HepG2 (cell line): ENCODE data around the gene AAMP. TPM values are rescaled to one million over a fixed set of nuclear protein-coding genes. Genes with fewer than 3 reads are reported as not detected.
A peak's percentile ranks its signal among the peaks of the same experiment; 100 is the strongest.

Experiments used
- ATAC-seq: fragments of 200-7000 bp; cut with Tn5 transposase; 3 replicates; pipeline ENCODE4 v1.9.1; 2020; ENCODE audit warnings: mild to moderate bottlenecking, moderate library complexity
- Bru-seq: library from RNA; stranded (reverse); fragments of 400-500 nt; gene quantifications from one replicate; lab custom pipeline; 2021; lab: Mats Ljungman, UMichigan
- BruChase-seq, 2 experiments: library from RNA; stranded (reverse); fragments of 400-500 nt; gene quantifications; one replicate each; lab custom pipeline; 2021; lab: Mats Ljungman, UMichigan
- BruUV-seq: library from RNA; stranded (reverse); fragments of 400-500 nt; replicated peaks from 2 replicates; lab custom pipeline; 2021; lab: Mats Ljungman, UMichigan
- CTCF ChIA-PET: fragments of 300-600 bp; formaldehyde crosslinking; extraction: SDS; loops from one replicate; lab custom pipeline; 2021; ENCODE audit warnings: low total read pairs, inconsistent platforms, low intra/inter-chr PET ratio; lab: Yijun Ruan, JAX
- POLR2A ChIA-PET: fragments of 350-600 bp; sonication (Branson Sonifier 250); formaldehyde crosslinking; loops from one replicate; lab custom pipeline; 2020; ENCODE audit warnings: antibody characterized with exemption, inconsistent platforms; lab: Yijun Ruan, JAX
- DNase-seq: peaks from one replicate; pipeline ENCODE4 v3.0.0-alpha.2; 2015; ENCODE audit warnings: low spot score
- FAIRE-seq: peaks from 3 replicates; lab custom pipeline; 2011; peaks lifted over from hg19 to GRCh38; lab: Jason Lieb, UNC
- H2AFZ ChIP-seq: one replicate; pipeline ENCODE4 v1.6.1; 2011; ENCODE audit warnings: low read length, inconsistent platforms
- H3K27ac ChIP-seq: fragments of 300-600 bp; 3 replicates; pipeline ENCODE4 v1.8.0; 2011; ENCODE audit warnings: mixed run types, mild to moderate bottlenecking, mixed read lengths, low read length, inconsistent platforms; ENCODE audit not compliant: insufficient read depth; ENCODE audit errors: extremely low read length
- H3K27me3 ChIP-seq, 2 experiments: fragments of 200-600 bp in 1 of 2; 2 replicates in 1 of 2; 3 replicates in 1 of 2; pipeline versions ENCODE4 v1.6.0 to v1.8.0; 2011; ENCODE audit warnings: low read length in 2 of 2, mild to moderate bottlenecking in 2 of 2, moderate library complexity in 2 of 2, inconsistent platforms in 1 of 2; ENCODE audit not compliant: insufficient read depth in 2 of 2, control insufficient read depth in 1 of 2
- H3K36me3 ChIP-seq, 2 experiments: fragments of 200-600 bp in 1 of 2; replicated peaks in 1 of 2; 2 replicates in 1 of 2; 3 replicates in 1 of 2; pipeline versions ENCODE4 v1.5.1 to v1.8.0; 2011; ENCODE audit warnings: low read length in 2 of 2, inconsistent platforms in 1 of 2; ENCODE audit not compliant: insufficient read depth in 2 of 2, control insufficient read depth in 1 of 2
- H3K4me1 ChIP-seq: 2 replicates; pipeline ENCODE4 v1.5.1; 2012; ENCODE audit warnings: low read length, inconsistent platforms; ENCODE audit not compliant: insufficient read depth
- H3K4me2 ChIP-seq: 2 replicates; pipeline ENCODE4 v1.6.0; 2011; ENCODE audit warnings: low read depth, low read length, inconsistent platforms
- H3K4me3 ChIP-seq, 3 experiments: fragments of 200-600 bp in 1 of 3; sonication (generic), shearing (Covaris generic) in 1 of 3; replicated peaks in 1 of 3; 2 replicates each; pipeline ENCODE4 v1.5.1; 2011 to 2016; ENCODE audit warnings: low read length in 3 of 3, inconsistent platforms in 2 of 3, low read depth in 2 of 3, mild to moderate bottlenecking in 2 of 3, control low read depth in 1 of 3, mixed read lengths in 1 of 3; ENCODE audit not compliant: insufficient read depth in 1 of 3
- H3K79me2 ChIP-seq: one replicate; pipeline ENCODE4 v1.6.1; 2011; ENCODE audit warnings: low read length, inconsistent platforms; ENCODE audit not compliant: insufficient read depth
- H3K9ac ChIP-seq: 2 replicates; pipeline ENCODE4 v1.6.0; 2011; ENCODE audit warnings: mild to moderate bottlenecking, low read depth, low read length, inconsistent platforms; ENCODE audit not compliant: insufficient read depth
- H3K9me3 ChIP-seq: 2 replicates; pipeline ENCODE4 v1.5.1; 2012; ENCODE audit warnings: mild to moderate bottlenecking, low read length
- H4K20me1 ChIP-seq: 2 replicates; pipeline ENCODE4 v1.6.0; 2011; ENCODE audit warnings: inconsistent platforms, mild to moderate bottlenecking, low read length, moderate library complexity; ENCODE audit not compliant: insufficient read depth
- ISX ChIP-seq: sonication (generic); formaldehyde crosslinking; conservative IDR thresholded peaks from 2 replicates; pipeline ENCODE4 v1.5.0; 2020; ENCODE audit warnings: missing genetic modification reagents
- REXO4 ChIP-seq: sonication (generic); formaldehyde crosslinking; IDR thresholded peaks from 2 replicates; pipeline ENCODE4 v1.8.0; 2022; ENCODE audit warnings: missing genetic modification reagents, mild to moderate bottlenecking, borderline replicate concordance
- SIX4 ChIP-seq: sonication (generic); formaldehyde crosslinking; IDR thresholded peaks from 2 replicates; pipeline ENCODE4 v1.4.0; 2020; ENCODE audit warnings: missing genetic modification reagents
- YEATS2 ChIP-seq: sonication (generic); formaldehyde crosslinking; IDR thresholded peaks from 2 replicates; pipeline ENCODE4 v1.4.0; 2020; ENCODE audit warnings: missing genetic modification reagents, borderline replicate concordance
- ZNF343 ChIP-seq: sonication (generic); formaldehyde crosslinking; IDR thresholded peaks from 2 replicates; pipeline ENCODE4 v1.4.0; 2020; ENCODE audit warnings: mild to moderate bottlenecking, missing genetic modification reagents
- ZNF550 ChIP-seq: sonication (generic); formaldehyde crosslinking; IDR thresholded peaks from 2 replicates; pipeline ENCODE4 v1.4.0; 2020; ENCODE audit warnings: mild to moderate bottlenecking, missing genetic modification reagents, borderline replicate concordance
- ZNF598 ChIP-seq: sonication (generic); formaldehyde crosslinking; IDR thresholded peaks from 2 replicates; pipeline ENCODE4 v1.5.1; 2020; ENCODE audit warnings: mild to moderate bottlenecking, missing genetic modification reagents, borderline replicate concordance
- ZUFSP ChIP-seq: sonication (generic); formaldehyde crosslinking; IDR thresholded peaks from 2 replicates; pipeline ENCODE4 v1.9.0; 2021; ENCODE audit warnings: missing genetic modification reagents, mild to moderate bottlenecking, borderline replicate concordance
- WGBS: methylation state at CpG from one replicate; pipeline ENCODE4 v1.1.6; 2017; ENCODE audit warnings: low lambda C conversion rate; 5-methylcytosine and 5-hydroxymethylcytosine counted together
- in situ Hi-C: cut with HindIII; loops from 2 replicates; pipeline ENCODE4 v1.10.0; 2017; ENCODE audit warnings: low pct_unique_long_range_greater_than_20kb; ENCODE audit not compliant: extremely low pct_ligation_motif_present
- intact Hi-C: fragments of 100-400 bp; cut with micrococcal nuclease; formaldehyde crosslinking; loops from one replicate; pipeline ENCODE4 v1.10.0; 2022; ENCODE audit not compliant: unreplicated experiment
- long read RNA-seq, 2 experiments: library from RNA in 1 of 2; library from polyadenylated mRNA in 1 of 2; stranded (forward) in 1 of 2; unstranded in 1 of 2; transcript quantifications; one replicate each; pipeline ENCODE4 v2.0.0, GENCODE V29; 2019 to 2022
- polyA minus RNA-seq, 3 experiments: library from RNA; depleted of rRNA, polyadenylated mRNA; stranded (reverse); fragments of >200 nt; gene quantifications; 2 replicates each; pipeline ENCODE4 v1.2.3, GENCODE V29; 2011; ENCODE audit warnings: low replicate concordance in 1 of 3
- polyA plus RNA-seq, 8 experiments: library from polyadenylated mRNA; depleted of rRNA in 3 of 8; stranded (reverse) in 7 of 8; unstranded in 1 of 8; fragments of >200 nt; fragmentation: Illumina TruSeq in 4 of 8; extraction: Trizol in 4 of 8; gene quantifications; 2 replicates each; pipeline versions ENCODE4 v1.2.1 to v1.2.3, GENCODE V29; 2011 to 2016; ENCODE audit warnings: low read depth in 4 of 8, missing spikeins in 1 of 8, mixed read lengths in 1 of 8; ENCODE audit not compliant: insufficient read depth in 1 of 8
- total RNA-seq, 5 experiments: library from RNA; depleted of rRNA; stranded (reverse); fragments of >200 nt; fragmentation: Illumina TruSeq; extraction: Trizol; gene quantifications; 2 replicates each; pipeline ENCODE4 v1.2.3, GENCODE V29; 2016; ENCODE audit warnings: low read depth in 1 of 5
- TF ChIP-seq, protein P1 (sequence below): sonication (generic); formaldehyde crosslinking; IDR thresholded peaks from 2 replicates; pipeline ENCODE4 v1.8.0; 2022; ENCODE audit warnings: missing genetic modification reagents, mild to moderate bottlenecking, moderate library complexity, borderline replicate concordance

AAMP gene, protein sequence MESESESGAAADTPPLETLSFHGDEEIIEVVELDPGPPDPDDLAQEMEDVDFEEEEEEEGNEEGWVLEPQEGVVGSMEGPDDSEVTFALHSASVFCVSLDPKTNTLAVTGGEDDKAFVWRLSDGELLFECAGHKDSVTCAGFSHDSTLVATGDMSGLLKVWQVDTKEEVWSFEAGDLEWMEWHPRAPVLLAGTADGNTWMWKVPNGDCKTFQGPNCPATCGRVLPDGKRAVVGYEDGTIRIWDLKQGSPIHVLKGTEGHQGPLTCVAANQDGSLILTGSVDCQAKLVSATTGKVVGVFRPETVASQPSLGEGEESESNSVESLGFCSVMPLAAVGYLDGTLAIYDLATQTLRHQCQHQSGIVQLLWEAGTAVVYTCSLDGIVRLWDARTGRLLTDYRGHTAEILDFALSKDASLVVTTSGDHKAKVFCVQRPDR
- total RNA-seq (2016; rRNA removed; fragmentation: Illumina TruSeq; extraction: Trizol) (186 and 241 TPM in 2 replicates), polyA plus RNA-seq (2011; rRNA removed) (110 and 119 TPM in 2 replicates), polyA minus RNA-seq (2011; rRNA and poly(A)+ RNA removed; ENCODE audit: low replicate concordance) (41.5 and 143 TPM in 2 replicates), Bru-seq, nascent RNA (percentile 88 among the genes with signal in this experiment), BruChase-seq, experiment 1, labeled RNA remaining after a 6-hour chase (percentile 98 among the genes with signal in this experiment), BruChase-seq, experiment 2, labeled RNA remaining after a 2-hour chase (percentile 96 among the genes with signal in this experiment)
- 26.6 and 29.2 TPM in 2 replicates for total RNA-seq (2016; cell fraction: cytosol; rRNA removed; fragmentation: Illumina TruSeq; extraction: Trizol; ENCODE audit: low read depth)
- 202 and 247 TPM in 2 replicates for total RNA-seq (2016; cell fraction: insoluble cytoplasmic fraction; rRNA removed; fragmentation: Illumina TruSeq; extraction: Trizol)
- 56.8 and 59.3 TPM in 2 replicates for total RNA-seq (2016; cell fraction: membrane; rRNA removed; fragmentation: Illumina TruSeq; extraction: Trizol)
- total RNA-seq (2016; cell fraction: nucleus; rRNA removed; fragmentation: Illumina TruSeq; extraction: Trizol) = 85.4 and 91.7 TPM in 2 replicates
- 138 and 202 TPM in 2 replicates for polyA plus RNA-seq (2011; cell fraction: cytosol; rRNA removed)
- 161 and 181 TPM in 2 replicates for polyA plus RNA-seq (2011; cell fraction: nucleus; rRNA removed)
- 99.2 and 104 TPM in 2 replicates for polyA plus RNA-seq (2012)
- polyA plus RNA-seq (2016; cell fraction: cytosol; fragmentation: Illumina TruSeq; extraction: Trizol; ENCODE audit: low read depth) = 13.9 and 16.0 TPM in 2 replicates
- polyA plus RNA-seq (2016; cell fraction: insoluble cytoplasmic fraction; fragmentation: Illumina TruSeq; extraction: Trizol; ENCODE audit: low read depth) = 224 and 231 TPM in 2 replicates
- polyA plus RNA-seq (2016; cell fraction: membrane; fragmentation: Illumina TruSeq; extraction: Trizol; ENCODE audit: low read depth) = 30.9 and 33.2 TPM in 2 replicates
- 127 and 131 TPM in 2 replicates for polyA plus RNA-seq (2016; cell fraction: nucleus; fragmentation: Illumina TruSeq; extraction: Trizol; ENCODE audit: insufficient read depth, low read depth)
- polyA minus RNA-seq (2011; cell fraction: cytosol; rRNA and poly(A)+ RNA removed) = 58.2 and 63.3 TPM in 2 replicates
- 39.9 and 43.6 TPM in 2 replicates for polyA minus RNA-seq (2011; cell fraction: nucleus; rRNA and poly(A)+ RNA removed)
- long read RNA-seq, experiment 1, transcript AAMP-204 (11 exons, 1,804 nt) = minor isoform, 50 of 394 reads
- long read RNA-seq, experiment 1, transcript AAMP-201 (11 exons, 1,886 nt) = major isoform, 275 of 394 reads
- long read RNA-seq, experiment 1, transcript AAMP-202 (10 exons, 1,761 nt) = minor isoform, 18 of 394 reads
- long read RNA-seq, experiment 1, partial matches to known transcripts = 19 of 394 reads
- long read RNA-seq, experiment 1, other reads (novel, unspliced or antisense) = 30 of 394 reads
- long read RNA-seq, experiment 2, transcript AAMP-204 (11 exons, 1,804 nt) = minor isoform, 42 of 476 reads
- long read RNA-seq, experiment 2, transcript AAMP-202 (10 exons, 1,761 nt) = minor isoform, 29 of 476 reads
- long read RNA-seq, experiment 2, transcript AAMP-201 (11 exons, 1,886 nt) = major isoform, 244 of 476 reads
- long read RNA-seq, experiment 2, partial matches to known transcripts = 70 of 476 reads
- long read RNA-seq, experiment 2, other reads (novel, unspliced or antisense) = 89 of 476 reads

GRCh38 chr2:218269900-218270720 is at the start of gene AAMP, which contains the start of gene PNKD:
Gene AAMP, minus strand, starts transcription at chr2:218270137. Its CDS starts 51 bp downstream, at chr2:218270086.
Gene PNKD, plus strand, starts transcription at chr2:218270519. Its CDS starts 17 bp downstream, at chr2:218270536.
- Histone ChIP-seq H4K20me1 (no peaks in the 10 kb centered on the region), H3K36me3 (peaks cover 19 to 43% of the 10 kb centered on the region in 2 experiments), H3K4me3 (peak within 1 kb of the TSS; percentile 78 to 97 (median 96)), H3K79me2 (peaks cover 21% of the 10 kb centered on the region), H2AFZ (peak within 1 kb of the TSS; percentile 5), H3K4me2 (peak within 1 kb of the TSS; percentile 99), H3K27me3 (no peaks in the 10 kb centered on the region; a peak in 1 of 5 replicates), H3K9ac (peak within 1 kb of the TSS; percentile 92), H3K9me3 (no peaks in the 10 kb centered on the region), H3K27ac (peak within 1 kb of the TSS; percentile 80), H3K4me1 (peaks cover 58% of the 10 kb centered on the region)
- ChIA-PET POLR2A (interaction anchor here (0.8 to 7.5 kb wide), 23 partner anchors 11 to 1772 kb away, joined by 3 to 121 read pairs (median 5); partner anchors contain the start of genes ARPC2, BCS1L, CATIP and CTDSP1), CTCF (interaction anchor here (1.2 to 1.4 kb wide), 2 partner anchors 84 to 196 kb away, joined by 4 read pairs; no protein-coding TSS in a partner anchor)
- ATAC-seq = peak; percentile 87
- FAIRE-seq = peak; percentile 95
- DNase-seq = peak; percentile 100
- BruUV-seq = no TSS peak
- in situ Hi-C loops (loop anchor here (5.0 to 10.0 kb wide), 2 partner anchors 195 to 377 kb away; no protein-coding TSS in a partner anchor), intact Hi-C loops (loop anchor here (1.0 to 5.0 kb wide), 4 partner anchors 17 to 83 kb away; partner anchors contain the start of gene ARPC2)
- WGBS = 2% methylated on average over 33 of the region's 64 CpGs
- TF ChIP-seq REXO4 (peak; percentile 54; the same call in 1 of the 2 replicates), ISX (CRISPR knock-in tag) (peak; percentile 76; the same call in 1 of the 2 replicates), YEATS2 (CRISPR knock-in tag) (peak; percentile 93), ZNF343 (CRISPR knock-in tag) (peak; percentile 89), SIX4 (CRISPR knock-in tag) (no peak; the same call in 1 of the 2 replicates), ZNF550 (CRISPR knock-in tag) (no peak), ZNF598 (no peak), ZUFSP (CRISPR knock-in tag) (no peak)
- TF ChIP-seq, protein P1, sequence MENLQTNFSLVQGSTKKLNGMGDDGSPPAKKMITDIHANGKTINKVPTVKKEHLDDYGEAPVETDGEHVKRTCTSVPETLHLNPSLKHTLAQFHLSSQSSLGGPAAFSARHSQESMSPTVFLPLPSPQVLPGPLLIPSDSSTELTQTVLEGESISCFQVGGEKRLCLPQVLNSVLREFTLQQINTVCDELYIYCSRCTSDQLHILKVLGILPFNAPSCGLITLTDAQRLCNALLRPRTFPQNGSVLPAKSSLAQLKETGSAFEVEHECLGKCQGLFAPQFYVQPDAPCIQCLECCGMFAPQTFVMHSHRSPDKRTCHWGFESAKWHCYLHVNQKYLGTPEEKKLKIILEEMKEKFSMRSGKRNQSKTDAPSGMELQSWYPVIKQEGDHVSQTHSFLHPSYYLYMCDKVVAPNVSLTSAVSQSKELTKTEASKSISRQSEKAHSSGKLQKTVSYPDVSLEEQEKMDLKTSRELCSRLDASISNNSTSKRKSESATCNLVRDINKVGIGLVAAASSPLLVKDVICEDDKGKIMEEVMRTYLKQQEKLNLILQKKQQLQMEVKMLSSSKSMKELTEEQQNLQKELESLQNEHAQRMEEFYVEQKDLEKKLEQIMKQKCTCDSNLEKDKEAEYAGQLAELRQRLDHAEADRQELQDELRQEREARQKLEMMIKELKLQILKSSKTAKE (CRISPR knock-in tag) = no peak
